Osteocyte (in vitro differentiated cells): ENCODE results near the gene MAN2A1. TPM values are rescaled to one million over a fixed set of nuclear protein-coding genes. Genes with fewer than 3 reads are reported as not detected.

ENCODE experiments used
- DNase-seq: peaks from one replicate; pipeline ENCODE4 v3.0.0; 2021; ENCODE audit warnings: mixed read lengths; ENCODE audit not compliant: unreplicated experiment; ENCODE audit errors: extremely low spot score
- H3K27ac Mint-ChIP-seq: one replicate; pipeline ENCODE4 v1.8.0; 2021; ENCODE audit warnings: mild to moderate bottlenecking, mixed read lengths; ENCODE audit not compliant: unreplicated experiment
- H3K27me3 Mint-ChIP-seq: one replicate; pipeline ENCODE4 v1.8.0; 2021; ENCODE audit warnings: mixed read lengths; ENCODE audit not compliant: unreplicated experiment
- H3K36me3 Mint-ChIP-seq: one replicate; pipeline ENCODE4 v1.8.0; 2021; ENCODE audit warnings: mixed read lengths; ENCODE audit not compliant: unreplicated experiment
- H3K4me1 Mint-ChIP-seq: one replicate; pipeline ENCODE4 v1.8.0; 2021; ENCODE audit warnings: mixed read lengths; ENCODE audit not compliant: unreplicated experiment
- H3K4me3 Mint-ChIP-seq: one replicate; pipeline ENCODE4 v1.8.0; 2021; ENCODE audit warnings: mild to moderate bottlenecking, moderate library complexity, mixed read lengths; ENCODE audit not compliant: unreplicated experiment
- H3K9me3 Mint-ChIP-seq: one replicate; pipeline ENCODE4 v1.8.0; 2021; ENCODE audit warnings: mixed read lengths; ENCODE audit not compliant: unreplicated experiment
- total RNA-seq: library from RNA; stranded (reverse); gene quantifications from 2 replicates; pipeline ENCODE4 v1.2.1, GENCODE V29; 2021
- TF ChIP-seq, protein P1 (sequence below): fragments of 200-600 bp; sonication (generic); IDR thresholded peaks from 2 replicates; pipeline ENCODE4 v1.5.0; 2021; ENCODE audit warnings: antibody characterized with exemption, mild to moderate bottlenecking, moderate library complexity

Gene MAN2A1
- total RNA-seq, 1 donor from 2014 or later = 139 TPM

DNA sequence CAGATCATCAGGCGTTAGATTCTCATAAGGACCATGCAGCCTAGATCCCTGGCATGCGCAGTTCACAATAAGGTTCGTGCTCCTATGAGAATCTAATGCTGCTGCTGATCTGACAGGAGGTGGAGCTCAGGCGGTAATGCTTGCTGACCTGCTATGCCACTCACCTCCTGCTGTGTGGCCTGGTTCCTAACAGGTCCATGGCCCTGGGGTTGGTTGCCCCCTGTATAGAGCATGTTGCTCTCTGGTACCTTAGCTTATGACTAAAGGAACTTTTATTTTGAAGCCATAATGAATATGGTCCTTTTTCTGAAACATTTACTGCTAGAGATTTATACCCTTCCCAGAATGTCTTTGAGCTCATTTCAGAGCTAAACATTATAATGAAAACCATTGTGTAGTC, 3.1 kb downstream of the MAN2A1 start:
- TF ChIP-seq, protein P1, sequence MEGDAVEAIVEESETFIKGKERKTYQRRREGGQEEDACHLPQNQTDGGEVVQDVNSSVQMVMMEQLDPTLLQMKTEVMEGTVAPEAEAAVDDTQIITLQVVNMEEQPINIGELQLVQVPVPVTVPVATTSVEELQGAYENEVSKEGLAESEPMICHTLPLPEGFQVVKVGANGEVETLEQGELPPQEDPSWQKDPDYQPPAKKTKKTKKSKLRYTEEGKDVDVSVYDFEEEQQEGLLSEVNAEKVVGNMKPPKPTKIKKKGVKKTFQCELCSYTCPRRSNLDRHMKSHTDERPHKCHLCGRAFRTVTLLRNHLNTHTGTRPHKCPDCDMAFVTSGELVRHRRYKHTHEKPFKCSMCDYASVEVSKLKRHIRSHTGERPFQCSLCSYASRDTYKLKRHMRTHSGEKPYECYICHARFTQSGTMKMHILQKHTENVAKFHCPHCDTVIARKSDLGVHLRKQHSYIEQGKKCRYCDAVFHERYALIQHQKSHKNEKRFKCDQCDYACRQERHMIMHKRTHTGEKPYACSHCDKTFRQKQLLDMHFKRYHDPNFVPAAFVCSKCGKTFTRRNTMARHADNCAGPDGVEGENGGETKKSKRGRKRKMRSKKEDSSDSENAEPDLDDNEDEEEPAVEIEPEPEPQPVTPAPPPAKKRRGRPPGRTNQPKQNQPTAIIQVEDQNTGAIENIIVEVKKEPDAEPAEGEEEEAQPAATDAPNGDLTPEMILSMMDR = no peak
- Mint-ChIP-seq H3K27ac (peak overlapping the region; percentile 40), H3K9me3 (no peaks in the 10 kb centered on the region), H3K36me3 (peaks cover 8% of the 10 kb centered on the region), H3K4me1 (peaks cover 66% of the 10 kb centered on the region), H3K4me3 (peak overlapping the region; percentile 85), H3K27me3 (no peaks in the 10 kb centered on the region)
- DNase-seq = no peak

DNA sequence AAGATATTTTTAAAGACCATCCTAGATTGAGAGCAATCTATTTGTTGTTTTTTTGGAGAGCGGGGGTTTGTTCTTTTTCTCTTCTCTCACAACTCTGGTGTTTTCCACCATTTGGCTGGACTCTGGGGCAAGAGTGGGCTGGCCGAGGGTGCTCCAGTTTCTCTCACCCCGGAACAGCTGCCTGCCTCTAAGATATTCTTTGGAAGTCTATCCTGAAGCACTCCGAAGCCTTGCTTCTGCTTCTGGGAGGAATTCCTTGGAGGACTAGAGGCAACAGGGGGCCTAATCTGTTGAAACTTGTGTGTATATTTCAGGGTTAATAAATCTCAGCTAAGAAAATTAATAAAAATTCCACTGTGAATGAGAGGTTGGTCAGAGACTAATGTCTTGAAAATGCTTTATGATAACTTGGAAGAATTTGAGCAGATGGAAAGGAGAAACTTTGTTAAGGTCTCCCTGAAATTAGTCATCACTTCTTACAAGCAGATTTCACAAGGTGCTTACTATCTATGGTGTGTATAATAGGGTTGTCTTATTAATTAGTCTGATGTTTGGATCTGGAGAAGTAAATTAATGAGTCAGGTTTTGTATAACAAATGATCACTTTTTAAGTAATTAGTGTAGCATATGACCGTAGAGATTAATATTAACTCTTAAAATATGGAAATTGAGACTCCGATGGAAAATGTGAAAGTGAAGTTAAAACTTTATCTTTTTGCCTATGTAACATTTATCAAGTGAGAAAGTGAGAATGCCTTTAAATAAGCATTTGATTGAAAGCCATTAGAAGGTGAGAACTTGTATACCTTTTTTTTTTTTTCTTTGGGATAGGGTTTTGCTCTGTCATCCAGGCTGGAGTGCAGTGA, 4.0 kb downstream of the MAN2A1 start:
- H3K27me3 Mint-ChIP-seq = no peaks in the 10 kb centered on the region
- peak overlapping the region; percentile 85 for H3K27ac Mint-ChIP-seq
- H3K4me1 Mint-ChIP-seq = peaks cover 70% of the 10 kb centered on the region
- peaks cover 9% of the 10 kb centered on the region for H3K36me3 Mint-ChIP-seq
- TF ChIP-seq, protein P1 = no peak
- no peak for DNase-seq
- no peaks in the 10 kb centered on the region for H3K9me3 Mint-ChIP-seq
- peak overlapping the region; percentile 85 for H3K4me3 Mint-ChIP-seq

DNA sequence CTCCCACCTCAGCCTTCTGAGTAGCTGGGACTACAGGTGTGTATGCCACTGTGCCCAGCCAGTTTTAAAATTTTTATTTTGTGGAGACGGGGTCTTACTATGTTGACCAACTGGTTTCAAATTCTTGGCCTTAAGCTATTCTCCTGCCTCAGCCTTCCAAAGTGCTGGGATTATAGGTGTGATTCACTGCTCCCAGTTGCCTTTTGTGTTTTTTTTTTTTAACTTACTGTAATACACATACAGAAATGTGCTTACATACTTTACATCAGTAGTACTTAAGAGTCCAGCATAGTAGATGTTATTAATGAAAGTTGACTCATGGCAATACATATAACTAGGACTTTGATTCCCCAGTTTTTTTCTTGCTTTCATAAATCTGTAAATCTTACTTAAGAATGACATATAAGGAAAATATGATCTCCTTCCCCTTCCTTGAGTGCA, 4.7 kb downstream of the MAN2A1 start:
- Mint-ChIP-seq H3K4me1 (peaks cover 71% of the 10 kb centered on the region), H3K27me3 (no peaks in the 10 kb centered on the region), H3K27ac (peak overlapping the region; percentile 85), H3K9me3 (no peaks in the 10 kb centered on the region), H3K4me3 (peak overlapping the region; percentile 85), H3K36me3 (peaks cover 13% of the 10 kb centered on the region)
- no peak for DNase-seq
- TF ChIP-seq, protein P1 = no peak

DNA sequence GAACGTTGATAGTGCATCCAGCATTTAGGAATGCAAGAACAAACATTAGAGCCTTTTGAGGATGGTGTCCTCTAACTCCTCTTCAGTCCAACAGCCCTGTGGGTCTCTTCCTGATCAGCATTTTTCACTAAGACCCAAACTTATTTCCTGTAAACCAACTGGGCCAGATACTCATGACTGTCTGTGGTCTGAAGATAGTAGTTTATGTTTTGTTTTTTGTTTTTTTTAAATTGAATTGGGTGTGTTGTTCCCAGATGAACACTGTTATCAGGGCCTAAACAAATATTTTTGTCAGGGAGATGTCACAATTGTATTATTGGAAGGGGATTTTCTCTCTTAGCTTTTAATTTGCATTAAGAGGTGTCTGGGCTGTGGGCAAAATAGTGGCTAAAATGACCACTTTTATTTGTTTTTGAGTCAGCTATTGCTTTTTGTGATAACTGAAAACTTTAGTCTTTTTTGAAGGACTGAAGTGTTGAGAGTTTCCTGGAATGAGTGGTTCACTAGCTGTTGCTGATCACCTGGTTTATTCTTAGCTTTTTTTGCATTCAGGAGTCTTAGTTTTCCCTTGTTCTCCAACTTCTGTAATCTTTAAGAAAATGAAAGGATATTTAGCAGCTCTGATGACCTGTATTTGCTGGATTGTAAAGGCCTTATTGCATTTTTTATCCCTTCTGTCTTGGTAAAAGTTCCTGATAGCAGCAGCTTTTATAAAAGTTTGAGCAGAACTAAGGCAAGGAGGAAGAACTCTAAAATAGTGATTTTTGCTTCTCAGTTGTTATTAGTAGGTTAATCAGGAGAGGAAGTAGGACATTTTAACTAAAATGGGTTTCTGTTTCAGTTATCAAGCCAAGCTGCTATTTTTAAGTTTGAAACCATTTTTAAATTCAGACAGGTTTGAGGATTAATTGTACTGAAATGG, 5.5 kb downstream of the MAN2A1 start:
- TF ChIP-seq, protein P1 = no peak
- no peaks in the 10 kb centered on the region for H3K9me3 Mint-ChIP-seq
- peaks cover 18% of the 10 kb centered on the region for H3K36me3 Mint-ChIP-seq
- peaks cover 75% of the 10 kb centered on the region for H3K4me1 Mint-ChIP-seq
- H3K4me3 Mint-ChIP-seq = peak overlapping the region; percentile 85
- peak overlapping the region; percentile 85 for H3K27ac Mint-ChIP-seq
- no peaks in the 10 kb centered on the region for H3K27me3 Mint-ChIP-seq
- DNase-seq = no peak
